Measurements from ENCODE around the gene C1QTNF2.

Gene C1QTNF2

GRCh38 chr5:160298189-160298588 lies 72.2 kb downstream of the C1QTNF2 start:
- DNase-seq (ENCODE audit: low read depth in 2 of 2): no peak
- no peak overlapping the region for H3K4me3 ChIP-seq (replicated peaks in 1 of 2; ENCODE audit: low read depth in 2 of 2, low read length in 2 of 2)
- TF ChIP-seq, protein P1, sequence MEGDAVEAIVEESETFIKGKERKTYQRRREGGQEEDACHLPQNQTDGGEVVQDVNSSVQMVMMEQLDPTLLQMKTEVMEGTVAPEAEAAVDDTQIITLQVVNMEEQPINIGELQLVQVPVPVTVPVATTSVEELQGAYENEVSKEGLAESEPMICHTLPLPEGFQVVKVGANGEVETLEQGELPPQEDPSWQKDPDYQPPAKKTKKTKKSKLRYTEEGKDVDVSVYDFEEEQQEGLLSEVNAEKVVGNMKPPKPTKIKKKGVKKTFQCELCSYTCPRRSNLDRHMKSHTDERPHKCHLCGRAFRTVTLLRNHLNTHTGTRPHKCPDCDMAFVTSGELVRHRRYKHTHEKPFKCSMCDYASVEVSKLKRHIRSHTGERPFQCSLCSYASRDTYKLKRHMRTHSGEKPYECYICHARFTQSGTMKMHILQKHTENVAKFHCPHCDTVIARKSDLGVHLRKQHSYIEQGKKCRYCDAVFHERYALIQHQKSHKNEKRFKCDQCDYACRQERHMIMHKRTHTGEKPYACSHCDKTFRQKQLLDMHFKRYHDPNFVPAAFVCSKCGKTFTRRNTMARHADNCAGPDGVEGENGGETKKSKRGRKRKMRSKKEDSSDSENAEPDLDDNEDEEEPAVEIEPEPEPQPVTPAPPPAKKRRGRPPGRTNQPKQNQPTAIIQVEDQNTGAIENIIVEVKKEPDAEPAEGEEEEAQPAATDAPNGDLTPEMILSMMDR (IDR thresholded peaks at IDR 0.05; ENCODE audit: low read depth, low read length): no peak

DNA sequence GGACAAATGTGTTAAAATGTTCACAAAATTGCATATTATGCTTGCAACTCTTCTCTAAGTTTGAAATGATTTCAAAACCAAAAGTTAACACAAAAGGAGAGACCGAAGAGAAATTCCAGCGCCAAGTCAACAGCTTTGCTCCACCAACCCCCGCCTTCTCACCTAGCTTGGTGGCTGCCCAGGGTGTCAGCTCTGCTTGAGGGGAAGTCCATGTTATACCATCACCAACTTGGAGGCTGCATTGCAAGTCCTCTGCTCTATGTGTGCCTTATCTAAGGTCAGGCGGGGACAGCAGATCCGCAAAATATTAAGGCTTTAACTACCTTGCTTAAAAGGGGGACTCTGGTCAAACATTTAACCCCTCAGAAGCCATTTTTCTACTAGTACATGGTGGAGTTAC lies 72.7 kb downstream of the C1QTNF2 start:
- TF ChIP-seq, protein P1 (IDR thresholded peaks at IDR 0.05; ENCODE audit: low read depth, low read length): no peak
- DNase-seq (ENCODE audit: low read depth in 2 of 2): no peak
- no peak overlapping the region for H3K4me3 ChIP-seq (replicated peaks in 1 of 2; ENCODE audit: low read depth in 2 of 2, low read length in 2 of 2)

All from cardiac fibroblast (primary cell).